Adrenal gland (tissue), 12 donors: ENCODE results near the gene TGDS. TPM values are rescaled to one million over a fixed set of nuclear protein-coding genes. Genes with fewer than 3 reads are reported as not detected.

ENCODE experiments used
- DNase-seq, 7 donors: peaks; one replicate each; pipeline ENCODE4 v3.0.0-alpha.2; 2019 to 2020
- H3K27ac ChIP-seq, 5 donors: fragments of 200-600 bp; sonication (generic) in 4 of 5; 1 replicate in 3 of 5; 2 replicates in 2 of 5; pipeline versions ENCODE4 v1.5.1 to v1.8.0; 2016 to 2020; ENCODE audit warnings: mild to moderate bottlenecking in 1 of 5
- H3K27me3 ChIP-seq: fragments of 200-600 bp; 2 replicates; pipeline ENCODE4 v1.8.0; 2021
- H3K36me3 ChIP-seq, 2 donors: fragments of 200-600 bp; replicated peaks in 1 of 2; 1 replicate in 1 of 2; 2 replicates in 1 of 2; pipeline versions ENCODE4 v1.5.1 to v1.8.0; 2018 to 2022
- H3K4me1 ChIP-seq, 2 donors: fragments of 200-600 bp; replicated peaks in 1 of 2; 1 replicate in 1 of 2; 2 replicates in 1 of 2; pipeline versions ENCODE4 v1.5.1 to v1.8.0; 2018 to 2021
- H3K4me3 ChIP-seq, 4 donors: fragments of 200-600 bp; sonication (generic) in 3 of 4; one replicate each; pipeline ENCODE4 v1.5.1; 2016 to 2018
- H3K9me3 ChIP-seq, 3 donors: fragments of 200-600 bp; sonication (generic) in 1 of 3; replicated peaks in 1 of 3; 1 replicate in 2 of 3; 2 replicates in 1 of 3; pipeline versions ENCODE4 v1.5.1 to v1.8.0; 2016 to 2021
- CTCF ChIP-seq, 6 experiments: fragments of 450-650 bp in 4 of 6; fragments of 200-600 bp in 2 of 6; sonication (generic) in 1 of 6; IDR thresholded peaks; 1 replicate in 5 of 6; 2 replicates in 1 of 6; pipeline versions ENCODE4 v1.5.1 to v1.8.0; 2016 to 2021; ENCODE audit warnings: antibody characterized with exemption in 6 of 6, mild to moderate bottlenecking in 2 of 6, moderate library complexity in 1 of 6
- POLR2A ChIP-seq, 2 donors: fragments of 450-650 bp; IDR thresholded peaks; one replicate each; pipeline ENCODE4 v1.6.1; 2017; ENCODE audit warnings: antibody characterized with exemption in 2 of 2, mild to moderate bottlenecking in 2 of 2, moderate library complexity in 1 of 2
- WGBS, 4 donors: extraction: QIAGEN DNeasy Blood & Tissue Kit in 2 of 4; methylation state at CpG; one replicate each; pipeline versions ENCODE4 v1.1.5 to v1.1.7; 2013 to 2017; 5-methylcytosine and 5-hydroxymethylcytosine counted together
- intact Hi-C, 2 donors: fragments of 100-400 bp; cut with DNase I; formaldehyde crosslinking; loops; one replicate each; pipeline versions ENCODE4 v1.14.1 to v1.15.0; 2022 to 2023
- polyA plus RNA-seq, 3 donors: library from polyadenylated mRNA; stranded (reverse); fragments of 200-250 nt in 2 of 3; fragments of 350-450 nt in 1 of 3; fragmentation: Illumina TruSeq in 1 of 3; extraction: RNeasy Lipid Tissue Mini Kit (QIAGEN cat#74804) in 1 of 3; gene quantifications; one replicate each; pipeline ENCODE4 v1.2.3, GENCODE V29; 2013 to 2014
- total RNA-seq, 9 donors: library from RNA; depleted of rRNA in 4 of 9; stranded (reverse); fragments of >200 nt in 4 of 9; fragments of 120-200 nt in 1 of 9; fragmentation: NEBNext Ultra II Directional in 1 of 9; extraction: Animal tissue kit (Norgen Biotek cat#: 25700) in 1 of 9; gene quantifications; one replicate each; pipeline versions ENCODE4 v1.1.0 to v1.2.4, GENCODE V29; 2013 to 2023
- donor health status: healthy with polysubstance abuse.
- donor health status: Bipolar disorder and iron deficiency.
- donor health status: DM: yes; HTN: yes; CAD: no.
- donor health status: DM: no; HTN: no; CAD: no.
- donor health status: DM: no; HTN: no; CAD: no.
- donor health status: DM: yes; HTN: yes; CAD: no.

TGDS gene
- total and polyA plus RNA-seq, 12 donors = 6.2 to 27.4 (median 11.6) TPM

GRCh38 chr13:94613051-94613450 lies 17.1 kb upstream of the TGDS start:
- intact Hi-C loops = loop anchor here in 1 of 2 donors (5.0 kb wide), 1 partner anchor 176 kb away; no protein-coding TSS in a partner anchor
- Histone ChIP-seq H3K27ac (no peak overlapping the region), H3K4me1 (peaks cover 0 to 3% of the 10 kb centered on the region in 2 donors), H3K9me3 (no peaks in the 10 kb centered on the region), H3K4me3 (no peak overlapping the region), H3K36me3 (no peaks in the 10 kb centered on the region), H3K27me3 (no peaks in the 10 kb centered on the region)
- no peak for DNase-seq
- no peak for TF ChIP-seq CTCF (IDR thresholded peaks at IDR 0.05)
- TF ChIP-seq POLR2A (IDR thresholded peaks at IDR 0.05) = no peak

- no peak for DNase-seq
- H3K4me3 ChIP-seq = no peak overlapping the region
- no peak overlapping the region for H3K27ac ChIP-seq
- no peaks in the 10 kb centered on the region for H3K9me3 ChIP-seq
- no peaks in the 10 kb centered on the region for H3K36me3 ChIP-seq
- H3K4me1 ChIP-seq = peaks cover 0 to 3% of the 10 kb centered on the region in 2 donors
- H3K27me3 ChIP-seq = no peaks in the 10 kb centered on the region
- TF ChIP-seq CTCF (IDR thresholded peaks at IDR 0.05) (no peak), POLR2A (IDR thresholded peaks at IDR 0.05) (no peak)
- WGBS, 4 donors = 65 to 80% (median 74%) methylated on average over 4 of the region's 4 CpGs
- intact Hi-C loops = loop anchor here in 1 of 2 donors (5.0 kb wide), 1 partner anchor 175 kb away; no protein-coding TSS in a partner anchor
Observed at GRCh38 chr13:94612050-94612449, 16.1 kb upstream of the TGDS start.

GRCh38 chr13:94610475-94610874 lies 14.5 kb upstream of the TGDS start:
- Histone ChIP-seq H3K9me3 (no peaks in the 10 kb centered on the region), H3K36me3 (peaks cover 0 to 4% of the 10 kb centered on the region in 2 donors), H3K27me3 (no peaks in the 10 kb centered on the region), H3K27ac (no peak overlapping the region), H3K4me1 (peaks cover 0 to 3% of the 10 kb centered on the region in 2 donors), H3K4me3 (no peak overlapping the region)
- no peak for DNase-seq
- 93 to 96% (median 95%) methylated on average over 5 of the region's 5 CpGs for WGBS, 4 donors
- TF ChIP-seq CTCF (IDR thresholded peaks at IDR 0.05) = no peak
- TF ChIP-seq POLR2A (IDR thresholded peaks at IDR 0.05) = no peak
- intact Hi-C loops = loop anchor here in 1 of 2 donors (5.0 kb wide), 1 partner anchor 173 kb away; no protein-coding TSS in a partner anchor

- TF ChIP-seq POLR2A (IDR thresholded peaks at IDR 0.05) (no peak), CTCF (IDR thresholded peaks at IDR 0.05) (no peak)
- peaks cover 0 to 3% of the 10 kb centered on the region in 2 donors for H3K4me1 ChIP-seq
- H3K27ac ChIP-seq = no peak overlapping the region
- H3K27me3 ChIP-seq = no peaks in the 10 kb centered on the region
- WGBS, 4 donors = 96 to 100% (median 98%) methylated on average over 2 of the region's 2 CpGs
- H3K9me3 ChIP-seq = no peaks in the 10 kb centered on the region
- DNase-seq = no peak
- no peak overlapping the region for H3K4me3 ChIP-seq
- H3K36me3 ChIP-seq = peaks cover 0 to 4% of the 10 kb centered on the region in 2 donors
- intact Hi-C loops = no loop called here
Observed at GRCh38 chr13:94609196-94609595, 13.2 kb upstream of the TGDS start.
